ENCODE data around the gene PRMT1. TPM values are rescaled to one million over a fixed set of nuclear protein-coding genes. Genes with fewer than 3 reads are reported as not detected.

Gene PRMT1
- total and polyA plus RNA-seq, 8 donors: 27.2 to 98.7 (median 46.8) TPM

DNA sequence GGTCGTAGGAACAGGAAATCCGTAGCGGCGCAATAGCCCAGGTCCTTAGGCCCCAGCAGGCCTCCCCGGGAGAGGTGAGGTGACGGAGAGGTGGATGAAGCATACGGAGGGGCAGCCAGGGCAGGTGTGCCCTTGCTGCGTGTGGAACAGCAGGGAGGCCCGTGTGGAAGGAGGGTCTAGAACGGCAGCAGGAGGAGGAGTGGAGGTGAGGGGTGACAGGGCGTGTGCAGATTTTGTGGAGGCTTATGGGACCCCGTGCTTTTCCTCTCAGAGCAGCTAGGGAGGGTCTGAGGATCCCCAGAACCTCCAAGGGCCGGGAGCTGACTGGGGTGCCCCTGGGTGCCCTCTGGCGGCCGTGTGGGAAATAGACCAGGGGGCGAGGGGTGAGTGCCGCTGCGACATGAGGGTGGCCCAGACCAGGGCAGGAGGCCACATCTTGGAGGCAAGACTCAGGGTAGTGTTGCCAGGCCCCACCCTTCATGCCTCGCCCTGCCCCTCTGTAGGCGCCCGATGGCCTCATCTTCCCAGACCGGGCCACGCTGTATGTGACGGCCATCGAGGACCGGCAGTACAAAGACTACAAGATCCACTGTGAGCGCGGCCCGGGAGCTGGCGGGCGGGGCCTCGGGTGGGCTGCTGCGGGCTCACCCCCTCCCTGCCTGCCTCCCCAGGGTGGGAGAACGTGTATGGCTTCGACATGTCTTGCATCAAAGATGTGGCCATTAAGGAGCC, 7.3 kb downstream of the PRMT1 start:
- intact Hi-C loops (cut with DNase I): no loop called here
- no peak for ATAC-seq

DNA sequence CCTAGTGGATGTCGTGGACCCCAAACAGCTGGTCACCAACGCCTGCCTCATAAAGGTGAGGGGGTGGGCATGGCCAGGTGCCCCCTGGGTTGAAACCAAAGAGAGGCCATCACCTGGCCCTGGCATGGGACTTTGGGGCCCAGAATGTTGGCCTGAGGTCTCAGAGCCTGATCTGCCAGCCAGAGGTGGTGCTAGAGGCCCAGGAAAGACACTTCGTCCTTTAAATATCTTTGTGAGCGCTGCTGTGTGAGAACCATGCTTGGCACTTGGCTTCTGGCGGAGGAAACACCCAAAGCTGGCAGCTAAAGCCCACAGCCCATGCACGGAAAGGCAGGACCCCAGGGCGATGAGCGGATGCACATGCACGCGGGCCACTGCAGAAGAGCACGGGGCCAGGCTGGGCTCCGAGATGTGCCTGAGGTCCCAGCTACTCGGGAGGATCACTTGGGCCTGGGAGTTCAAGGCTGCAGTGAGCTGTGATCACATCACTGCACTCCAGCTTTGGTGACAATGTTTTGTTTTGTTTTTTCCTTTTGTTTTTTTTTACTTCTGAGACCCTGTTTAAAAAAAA, 8.0 kb downstream of the PRMT1 start:
- Histone ChIP-seq H3K27me3 (no peaks in the 10 kb centered on the region), H3K4me3 (no peak overlapping the region), H3K27ac (no peak overlapping the region), H3K4me1 (peaks cover 3 to 22% (median 8%) of the 10 kb centered on the region in 3 donors), H3K36me3 (peaks cover 6 to 25% (median 17%) of the 10 kb centered on the region in 3 donors), H3K9me3 (no peaks in the 10 kb centered on the region)
- intact Hi-C loops (cut with DNase I): no loop called here
- no peak for FAIRE-seq
- ATAC-seq: no peak
- WGBS, 2 donors: 89 to 90% methylated on average over 13 of the region's 13 CpGs
- DNase-seq: no peak
- TF ChIP-seq, protein P1, sequence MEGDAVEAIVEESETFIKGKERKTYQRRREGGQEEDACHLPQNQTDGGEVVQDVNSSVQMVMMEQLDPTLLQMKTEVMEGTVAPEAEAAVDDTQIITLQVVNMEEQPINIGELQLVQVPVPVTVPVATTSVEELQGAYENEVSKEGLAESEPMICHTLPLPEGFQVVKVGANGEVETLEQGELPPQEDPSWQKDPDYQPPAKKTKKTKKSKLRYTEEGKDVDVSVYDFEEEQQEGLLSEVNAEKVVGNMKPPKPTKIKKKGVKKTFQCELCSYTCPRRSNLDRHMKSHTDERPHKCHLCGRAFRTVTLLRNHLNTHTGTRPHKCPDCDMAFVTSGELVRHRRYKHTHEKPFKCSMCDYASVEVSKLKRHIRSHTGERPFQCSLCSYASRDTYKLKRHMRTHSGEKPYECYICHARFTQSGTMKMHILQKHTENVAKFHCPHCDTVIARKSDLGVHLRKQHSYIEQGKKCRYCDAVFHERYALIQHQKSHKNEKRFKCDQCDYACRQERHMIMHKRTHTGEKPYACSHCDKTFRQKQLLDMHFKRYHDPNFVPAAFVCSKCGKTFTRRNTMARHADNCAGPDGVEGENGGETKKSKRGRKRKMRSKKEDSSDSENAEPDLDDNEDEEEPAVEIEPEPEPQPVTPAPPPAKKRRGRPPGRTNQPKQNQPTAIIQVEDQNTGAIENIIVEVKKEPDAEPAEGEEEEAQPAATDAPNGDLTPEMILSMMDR (IDR thresholded peaks at IDR 0.05): no peak

More for the DNA sequence above, 7.3 kb downstream of the PRMT1 start:
- peaks cover 6 to 25% (median 17%) of the 10 kb centered on the region in 3 donors for H3K36me3 ChIP-seq
- 75 to 85% methylated on average over 33 to 35 of the region's 35 CpGs for WGBS, 2 donors
- no peak overlapping the region for H3K27ac ChIP-seq
- no peak for FAIRE-seq
- no peaks in the 10 kb centered on the region for H3K27me3 ChIP-seq
- no peaks in the 10 kb centered on the region for H3K9me3 ChIP-seq
- peak in 1 of 6 donors; percentile 78 for DNase-seq
- H3K4me1 ChIP-seq: peaks cover 1 to 16% (median 8%) of the 10 kb centered on the region in 3 donors
- TF ChIP-seq, protein P1 (IDR thresholded peaks at IDR 0.05): peak; percentile 6 to 27 (median 20)
- no peak overlapping the region for H3K4me3 ChIP-seq

DNA sequence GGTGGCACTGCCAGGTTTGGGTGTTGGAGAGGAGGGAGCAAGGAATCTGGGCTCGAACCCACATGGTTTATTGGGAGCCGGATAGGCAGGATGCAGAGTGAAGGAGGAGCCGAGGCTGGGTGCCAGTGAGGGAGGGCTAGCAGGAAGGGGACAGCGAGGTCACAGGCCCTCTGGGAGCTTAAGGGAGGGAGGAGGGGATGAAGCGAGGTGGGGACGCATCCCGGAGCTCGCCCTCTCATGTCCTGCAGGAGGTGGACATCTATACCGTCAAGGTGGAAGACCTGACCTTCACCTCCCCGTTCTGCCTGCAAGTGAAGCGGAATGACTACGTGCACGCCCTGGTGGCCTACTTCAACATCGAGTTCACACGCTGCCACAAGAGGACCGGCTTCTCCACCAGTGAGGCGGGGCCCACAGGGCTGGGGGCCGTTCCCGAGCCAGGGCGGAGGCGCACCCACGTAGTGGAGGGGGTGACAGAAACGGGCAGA, 8.8 kb downstream of the PRMT1 start:
- ATAC-seq: no peak
- FAIRE-seq: no peak
- WGBS, 2 donors: 77 to 83% methylated on average over 23 of the region's 23 CpGs
- H3K4me3 ChIP-seq: no peak overlapping the region
- peaks cover 6 to 25% (median 17%) of the 10 kb centered on the region in 3 donors for H3K36me3 ChIP-seq
- TF ChIP-seq, protein P1 (IDR thresholded peaks at IDR 0.05): no peak
- H3K9me3 ChIP-seq: no peaks in the 10 kb centered on the region
- no peak overlapping the region for H3K27ac ChIP-seq
- no peak for DNase-seq
- no peaks in the 10 kb centered on the region for H3K27me3 ChIP-seq
- H3K4me1 ChIP-seq: peaks cover 1 to 16% (median 3%) of the 10 kb centered on the region in 3 donors
- intact Hi-C loops (cut with DNase I): no loop called here

DNA sequence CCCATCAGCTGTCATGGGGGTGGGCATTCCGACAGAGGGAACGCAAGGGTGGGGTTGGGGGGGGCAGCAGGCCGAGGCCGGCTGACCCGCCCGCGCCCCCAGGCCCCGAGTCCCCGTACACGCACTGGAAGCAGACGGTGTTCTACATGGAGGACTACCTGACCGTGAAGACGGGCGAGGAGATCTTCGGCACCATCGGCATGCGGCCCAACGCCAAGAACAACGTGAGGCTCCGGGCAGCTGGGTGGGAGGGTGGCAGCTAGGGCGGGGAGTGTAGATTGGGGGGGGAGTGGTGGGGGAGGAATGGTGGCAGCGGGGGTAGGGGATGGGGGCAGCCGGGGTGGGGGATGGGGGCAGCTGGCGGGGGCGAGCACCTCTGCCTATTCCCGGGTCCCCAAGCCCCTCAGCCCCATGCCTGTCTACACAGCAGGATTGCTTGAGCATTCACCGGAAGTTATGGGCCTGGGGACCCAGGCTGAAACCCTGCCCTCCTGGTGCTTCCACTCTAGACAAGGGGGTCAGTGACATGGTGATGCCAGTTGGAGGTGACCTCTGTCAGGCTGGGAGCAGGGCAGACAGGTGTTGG, 9.5 kb downstream of the PRMT1 start:
- H3K27me3 ChIP-seq: no peaks in the 10 kb centered on the region
- TF ChIP-seq, protein P1 (IDR thresholded peaks at IDR 0.05): no peak
- intact Hi-C loops (cut with DNase I): no loop called here
- peaks cover 0 to 13% (median 3%) of the 10 kb centered on the region in 3 donors for H3K4me1 ChIP-seq
- H3K9me3 ChIP-seq: no peaks in the 10 kb centered on the region
- peaks cover 6 to 25% (median 17%) of the 10 kb centered on the region in 3 donors for H3K36me3 ChIP-seq
- 91 to 92% methylated on average over 26 to 27 of the region's 27 CpGs for WGBS, 2 donors
- DNase-seq (peak in 1 of 6 donors; percentile 67), FAIRE-seq (no peak), ATAC-seq (no peak)
- H3K27ac ChIP-seq: no peak overlapping the region
- H3K4me3 ChIP-seq: no peak overlapping the region
